Omental fat pad (tissue), 4 donors: ENCODE measurements around the gene EP400. TPM values are rescaled to one million over a fixed set of nuclear protein-coding genes. Genes with fewer than 3 reads are reported as not detected.
A peak's percentile ranks its signal among the peaks of the same experiment; 100 is the strongest.

Source experiments
- ATAC-seq: fragments of 150-250 bp; one replicate; pipeline ENCODE4 v1.9.1; 2016; ENCODE audit warnings: mild to moderate bottlenecking, moderate library complexity; ENCODE audit not compliant: low FRiP score
- DNase-seq: peaks from one replicate; pipeline ENCODE4 v3.0.0-alpha.2; 2019; ENCODE audit warnings: low spot score
- total RNA-seq, 4 donors: library from RNA; depleted of rRNA; stranded (reverse); fragments of >200 nt; gene quantifications; one replicate each; pipeline ENCODE4 v1.1.0, GENCODE V29; 2016
- TF ChIP-seq, protein P1 (sequence below), 3 donors: fragments of 450-650 bp; IDR thresholded peaks; one replicate each; pipeline ENCODE4 v1.5.1; 2016 to 2017; ENCODE audit warnings: antibody characterized with exemption in 3 of 3, mild to moderate bottlenecking in 3 of 3, moderate library complexity in 2 of 3

Gene EP400
- total RNA-seq, 4 donors from 2014 or later = 16.1 to 34.2 (median 24.7) TPM

DNA sequence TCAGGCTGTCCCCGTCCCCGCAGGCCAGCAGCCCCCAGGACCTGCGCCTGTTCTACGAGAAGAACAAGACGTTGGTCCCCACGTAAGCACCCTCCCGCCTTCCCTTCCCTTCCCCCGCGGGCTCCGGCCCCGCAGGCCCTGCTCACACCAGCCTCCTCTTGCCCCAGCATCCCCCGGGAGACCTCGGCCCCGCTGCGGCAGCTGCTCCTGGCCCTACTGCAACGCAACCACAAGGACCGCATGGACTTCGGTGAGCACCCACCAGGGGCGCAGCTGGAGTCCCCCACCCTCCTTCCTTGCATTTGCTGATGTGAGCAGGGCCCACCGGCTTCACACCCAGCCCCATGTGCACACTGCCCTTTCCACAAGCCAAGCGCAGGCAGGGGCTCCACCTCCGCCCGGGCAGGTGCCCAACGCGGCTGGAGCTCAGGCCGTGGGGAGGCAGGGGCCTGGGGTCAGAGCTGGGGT, 40.0 kb upstream of the EP400 start:
- DNase-seq (no peak), ATAC-seq (no peak)
- TF ChIP-seq, protein P1, sequence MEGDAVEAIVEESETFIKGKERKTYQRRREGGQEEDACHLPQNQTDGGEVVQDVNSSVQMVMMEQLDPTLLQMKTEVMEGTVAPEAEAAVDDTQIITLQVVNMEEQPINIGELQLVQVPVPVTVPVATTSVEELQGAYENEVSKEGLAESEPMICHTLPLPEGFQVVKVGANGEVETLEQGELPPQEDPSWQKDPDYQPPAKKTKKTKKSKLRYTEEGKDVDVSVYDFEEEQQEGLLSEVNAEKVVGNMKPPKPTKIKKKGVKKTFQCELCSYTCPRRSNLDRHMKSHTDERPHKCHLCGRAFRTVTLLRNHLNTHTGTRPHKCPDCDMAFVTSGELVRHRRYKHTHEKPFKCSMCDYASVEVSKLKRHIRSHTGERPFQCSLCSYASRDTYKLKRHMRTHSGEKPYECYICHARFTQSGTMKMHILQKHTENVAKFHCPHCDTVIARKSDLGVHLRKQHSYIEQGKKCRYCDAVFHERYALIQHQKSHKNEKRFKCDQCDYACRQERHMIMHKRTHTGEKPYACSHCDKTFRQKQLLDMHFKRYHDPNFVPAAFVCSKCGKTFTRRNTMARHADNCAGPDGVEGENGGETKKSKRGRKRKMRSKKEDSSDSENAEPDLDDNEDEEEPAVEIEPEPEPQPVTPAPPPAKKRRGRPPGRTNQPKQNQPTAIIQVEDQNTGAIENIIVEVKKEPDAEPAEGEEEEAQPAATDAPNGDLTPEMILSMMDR (IDR thresholded peaks at IDR 0.05) = no peak

DNA sequence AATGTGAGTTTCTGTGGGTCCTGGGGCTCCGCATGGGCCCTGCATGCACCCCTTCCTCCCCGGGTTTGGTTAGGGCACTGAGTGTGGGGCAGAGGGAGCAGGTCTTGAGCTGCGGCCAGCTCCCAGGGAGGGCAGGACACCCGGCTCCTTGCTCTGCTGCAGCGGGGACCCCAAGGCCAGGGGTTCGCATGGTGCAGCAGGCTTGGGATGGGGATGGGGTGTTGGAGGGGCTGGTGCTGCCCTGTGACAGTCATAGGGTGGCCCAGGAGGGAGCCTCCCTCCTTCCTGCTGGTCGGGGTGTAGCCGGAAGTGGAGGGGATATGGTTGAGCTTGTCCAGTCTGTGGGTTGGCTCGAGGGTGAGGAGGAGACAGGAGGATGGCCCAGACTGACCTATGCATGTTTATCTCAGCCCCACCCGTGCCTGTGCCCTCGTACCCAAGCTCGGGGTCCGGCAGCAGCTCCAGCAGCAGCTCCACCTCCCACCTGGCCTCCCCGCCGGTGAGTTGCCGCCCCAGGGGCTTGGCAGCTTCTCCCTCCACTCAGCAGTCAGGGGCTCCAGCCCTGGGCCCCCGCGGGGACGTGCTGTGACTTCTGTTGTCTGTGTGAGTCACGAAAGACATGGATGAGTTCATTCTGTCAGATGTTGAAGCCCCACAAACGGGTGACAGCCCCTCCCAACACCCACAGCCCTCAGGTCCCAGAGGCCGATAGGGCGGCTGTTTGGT, 39.3 kb upstream of the EP400 start:
- no peak for DNase-seq
- ATAC-seq = no peak
- TF ChIP-seq, protein P1 (IDR thresholded peaks at IDR 0.05) = no peak

DNA sequence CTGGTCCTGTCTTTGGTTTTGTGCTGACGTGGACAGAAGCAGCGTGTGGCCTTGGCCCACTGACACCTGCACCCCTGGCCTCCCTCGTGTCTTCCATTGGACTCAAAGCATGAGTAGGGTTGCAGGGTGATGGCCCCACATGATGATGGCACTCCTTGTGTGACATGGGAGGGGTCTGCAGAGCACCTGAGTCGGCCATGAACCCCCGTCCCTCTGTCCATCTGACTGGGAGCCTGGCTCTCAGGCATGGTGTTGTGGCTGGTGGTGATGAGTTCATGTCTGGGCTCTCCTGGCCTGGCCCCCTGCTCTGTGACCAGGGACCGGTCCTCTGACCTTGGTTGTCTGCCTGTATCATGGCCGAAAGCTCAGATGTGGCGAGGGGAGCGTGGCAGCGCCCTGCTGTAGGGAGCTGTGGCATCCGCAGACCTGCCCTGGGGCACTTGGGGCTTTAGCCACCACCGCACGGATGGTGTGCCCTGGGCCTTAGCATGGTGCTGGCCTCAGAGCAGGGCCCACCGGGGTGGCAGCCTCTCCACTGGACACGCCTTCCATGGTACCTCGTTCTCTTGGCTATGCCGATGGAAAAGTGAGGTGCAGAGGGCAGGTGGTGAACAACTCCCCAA, 38.6 kb upstream of the EP400 start:
- TF ChIP-seq, protein P1 (IDR thresholded peaks at IDR 0.05) = no peak
- ATAC-seq (no peak), DNase-seq (no peak)

GRCh38 chr12:131911851-131912477, 37.8 kb upstream of the EP400 start:
- no peak for ATAC-seq
- DNase-seq = no peak
- TF ChIP-seq, protein P1 (IDR thresholded peaks at IDR 0.05) = no peak

- ATAC-seq (peak; percentile 56), DNase-seq (peak; percentile 60)
- TF ChIP-seq, protein P1 (IDR thresholded peaks at IDR 0.05) = no peak
These were observed 37.0 kb upstream of the EP400 start for GRCh38 chr12:131912518-131913274.

- TF ChIP-seq, protein P1 (IDR thresholded peaks at IDR 0.05) = no peak
- no peak for DNase-seq
- no peak for ATAC-seq
These were observed 36.1 kb upstream of the EP400 start for GRCh38 chr12:131913666-131914065.
